Activated CD8-positive, alpha-beta memory T cell treated with anti-CD3 and anti-CD28 coated beads for 24 hours (primary cell): ENCODE results near the gene SMCO4.
"Not testable (repeated sequence)": the region's sequence is repeated elsewhere in the genome, so short reads cannot be mapped to it uniquely, and the experiment has no call there.

Experiments
- DNase-seq: peaks from one replicate; pipeline ENCODE4 v3.0.0-alpha.2; 2020

SMCO4 gene

GRCh38 chr11:93464927-93465540 lies 78.2 kb downstream of the SMCO4 start:
- no peak for DNase-seq

GRCh38 chr11:93463666-93464065 lies 79.5 kb downstream of the SMCO4 start:
- not testable (repeated sequence) for DNase-seq

DNA sequence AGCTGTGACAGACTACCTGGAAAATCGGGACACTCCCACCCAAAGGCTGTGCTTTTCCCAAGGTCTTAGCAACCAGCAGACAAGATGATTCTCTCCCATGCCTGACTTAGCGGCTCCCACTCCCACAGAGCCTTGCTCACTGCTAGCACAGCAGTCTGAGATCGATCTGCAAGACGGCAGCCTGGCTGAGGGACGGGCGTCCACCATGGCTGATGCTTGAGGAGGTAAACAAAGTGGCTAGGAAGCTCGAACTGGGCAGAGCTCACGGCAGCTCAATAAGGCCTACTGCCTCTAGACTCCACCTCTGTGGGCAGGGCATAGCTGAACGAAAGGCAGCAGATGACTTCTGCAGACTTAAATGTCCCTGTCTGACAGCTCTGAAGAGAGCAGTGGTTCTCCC lies 84.9 kb downstream of the SMCO4 start:
- DNase-seq: no peak

GRCh38 chr11:93444617-93445073 lies 98.5 kb downstream of the SMCO4 start:
- no peak for DNase-seq

DNA sequence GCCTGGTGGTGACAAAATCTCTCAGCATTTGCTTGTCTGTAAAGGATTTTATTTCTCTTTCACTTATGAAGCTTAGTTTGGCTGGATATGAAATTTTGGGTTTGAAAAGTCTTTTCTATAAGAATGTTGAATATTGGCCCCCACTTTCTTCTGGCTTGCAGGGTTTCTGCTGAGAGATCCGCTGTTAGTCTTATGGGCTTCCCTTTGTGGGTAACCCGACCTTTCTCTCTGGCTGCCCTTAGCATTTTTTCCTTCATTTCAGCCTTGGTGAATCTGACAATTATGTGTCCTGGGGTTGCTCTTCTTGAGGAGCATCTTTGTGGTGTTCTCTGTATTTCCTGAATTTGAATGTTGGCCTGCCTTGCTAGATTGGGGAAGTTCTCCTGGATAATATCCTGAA lies 100.0 kb downstream of the SMCO4 start:
- not testable (repeated sequence) for DNase-seq

DNA sequence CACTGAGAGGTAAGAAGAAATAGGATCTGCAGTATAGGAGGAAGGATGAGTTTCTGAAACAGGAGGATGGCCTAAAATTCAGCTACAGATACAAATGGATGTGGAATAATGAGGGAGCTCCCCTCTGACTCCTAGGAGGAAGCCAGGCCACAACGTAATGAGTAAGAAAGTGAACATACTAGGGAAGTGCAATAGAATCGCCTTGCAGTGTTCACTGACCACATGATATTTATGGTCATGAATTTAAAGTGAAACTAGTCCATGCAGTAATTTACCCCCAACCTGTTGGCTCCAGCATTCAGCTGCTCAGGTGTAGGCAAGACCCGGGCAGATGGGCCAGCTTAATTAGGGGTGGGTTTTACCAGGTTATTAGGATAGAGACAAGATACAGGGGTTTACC lies 110.9 kb downstream of the SMCO4 start:
- no peak for DNase-seq
